GM21423 (cell line): ENCODE data around the gene ZFYVE28.

Experiments
- ATAC-seq: cut with Tn5 transposase; IDR thresholded peaks from one replicate; pipeline ENCODE4 v1.9.1; 2021; ENCODE audit warnings: mild to moderate bottlenecking, moderate library complexity; ENCODE audit not compliant: unreplicated experiment

Gene ZFYVE28

DNA sequence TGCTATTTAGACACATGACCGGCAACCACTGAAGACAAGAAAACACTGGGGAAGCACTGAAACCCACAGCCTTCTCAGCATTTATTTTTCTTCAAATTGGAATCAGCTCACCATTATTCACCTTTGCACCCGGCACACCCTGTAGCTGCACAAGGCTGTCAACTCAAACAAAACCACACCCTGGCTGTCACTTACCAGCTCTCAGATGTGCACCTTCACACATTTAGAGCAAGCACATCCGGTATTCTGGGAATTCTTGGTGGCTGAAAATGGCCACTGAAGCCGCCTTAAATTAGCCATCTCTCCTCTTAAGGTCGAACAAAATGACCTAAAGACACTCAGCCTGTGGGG, 5.9 kb downstream of the ZFYVE28 start:
- ATAC-seq = peak; percentile 28

DNA sequence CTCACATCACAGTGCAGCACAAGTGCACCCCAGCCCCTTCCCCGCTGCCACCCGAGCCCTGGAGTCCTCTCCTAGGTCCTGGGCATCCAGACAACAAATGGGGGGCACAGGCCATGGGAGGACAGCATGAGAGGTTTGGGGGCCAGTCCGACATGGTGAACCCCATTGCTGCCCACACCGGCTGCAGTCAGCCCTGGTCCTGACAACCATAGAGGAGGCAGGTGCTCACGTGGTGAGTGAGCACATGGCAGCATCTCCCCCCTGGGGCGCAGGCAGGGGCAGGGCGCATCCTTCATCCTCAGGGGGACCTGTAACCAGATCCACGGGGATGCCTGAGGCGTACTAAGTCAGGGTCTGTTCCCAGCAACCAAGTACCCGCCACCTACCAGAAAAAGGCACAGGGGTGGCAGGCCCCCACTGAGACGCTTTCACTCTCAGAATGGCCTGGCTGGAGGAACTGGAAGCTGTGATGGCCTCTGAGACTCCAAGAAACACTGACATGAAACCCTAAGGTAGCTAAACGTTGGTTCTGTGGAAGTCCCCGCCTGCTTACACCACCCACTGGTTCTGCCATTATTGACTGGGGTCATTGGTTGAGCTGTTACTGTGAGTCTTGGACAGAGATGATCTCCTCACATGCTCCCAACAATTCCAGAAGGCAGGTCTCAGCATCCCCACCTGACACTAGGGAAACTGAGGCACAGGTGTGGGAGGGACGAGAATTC, 6.5 kb downstream of the ZFYVE28 start:
- ATAC-seq = no peak

DNA sequence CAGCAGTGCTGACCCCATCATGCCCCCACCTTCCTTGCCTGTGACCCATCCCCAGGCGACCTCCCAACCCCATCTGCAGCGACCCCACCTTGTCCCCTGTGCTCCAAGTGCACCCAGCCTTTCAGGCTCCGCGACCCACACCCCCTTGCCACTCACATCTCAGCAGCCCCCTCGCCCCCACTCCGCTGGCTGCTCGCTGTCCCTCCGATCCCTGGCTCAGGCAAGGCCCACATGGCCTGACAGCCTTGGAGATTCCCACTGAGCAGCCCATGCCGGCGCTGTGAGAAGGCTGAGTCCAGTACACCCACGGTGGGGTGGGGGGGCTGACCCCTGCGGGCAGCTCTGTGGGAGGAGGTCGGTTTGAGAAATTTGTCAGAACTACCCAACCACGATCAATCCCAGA, 9.1 kb downstream of the ZFYVE28 start:
- ATAC-seq = no peak

DNA sequence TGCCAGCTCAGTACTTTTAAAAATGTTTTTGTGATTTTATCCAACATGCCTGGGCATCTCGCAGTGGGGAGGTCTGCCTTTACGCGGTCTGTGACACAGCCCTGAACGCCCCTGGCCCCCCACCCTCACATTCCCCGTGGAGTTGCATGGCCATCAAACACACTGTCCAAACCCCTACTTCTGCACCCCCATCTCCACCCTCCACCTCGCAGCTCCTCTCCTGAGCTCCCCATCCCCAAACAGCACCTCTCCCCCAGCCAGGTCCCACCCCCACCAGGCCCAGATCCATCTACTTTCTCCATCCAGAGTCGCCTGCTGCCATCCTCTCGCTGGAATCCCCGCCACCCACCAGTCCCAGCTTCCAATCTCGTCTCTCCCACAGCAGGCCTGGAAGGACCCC, 9.5 kb downstream of the ZFYVE28 start:
- ATAC-seq = no peak

DNA sequence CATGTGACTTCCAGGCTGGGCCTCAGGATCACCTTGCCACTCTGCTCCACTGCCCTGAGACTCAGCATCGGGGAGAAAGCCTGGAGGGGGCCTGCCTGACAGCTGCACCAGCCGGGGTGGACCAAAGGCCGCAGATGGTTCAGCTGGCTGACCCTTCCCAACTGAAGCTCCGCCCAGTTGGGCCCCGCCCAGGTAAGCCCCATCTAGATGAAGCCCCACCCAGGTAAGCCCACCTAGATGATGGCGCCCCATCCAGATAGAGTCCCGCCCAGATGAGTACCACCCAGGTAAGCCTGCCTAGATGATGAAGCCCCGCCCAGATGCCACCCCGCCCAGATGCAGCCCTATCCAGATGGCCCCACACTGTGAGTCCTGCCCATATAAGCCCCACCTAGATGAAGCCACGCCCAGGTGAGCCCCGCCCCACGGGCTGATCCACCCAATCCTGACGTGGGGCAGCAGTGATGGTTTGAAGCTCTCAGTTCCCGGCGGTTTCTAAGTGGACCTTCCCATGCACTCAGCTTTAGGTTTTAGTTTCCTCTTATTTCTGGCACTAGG, 10.0 kb downstream of the ZFYVE28 start:
- ATAC-seq = no peak

DNA sequence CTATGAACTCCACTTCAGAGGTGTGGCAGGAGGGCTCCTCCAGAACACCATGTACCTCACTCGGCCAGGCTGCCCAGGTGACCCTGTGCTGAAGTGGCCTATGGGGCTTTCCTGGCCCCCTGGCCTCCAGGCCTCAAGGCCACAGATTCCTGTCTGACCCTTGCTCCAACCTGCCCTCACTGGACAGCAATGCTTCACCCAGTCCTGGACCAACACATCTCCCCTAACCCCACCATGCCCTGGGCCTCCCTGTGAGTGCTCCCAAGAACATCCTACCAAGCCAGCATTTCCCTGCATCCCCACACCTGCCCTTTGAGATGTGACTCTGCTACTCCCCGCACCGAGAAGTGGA, 10.5 kb downstream of the ZFYVE28 start:
- ATAC-seq = no peak

DNA sequence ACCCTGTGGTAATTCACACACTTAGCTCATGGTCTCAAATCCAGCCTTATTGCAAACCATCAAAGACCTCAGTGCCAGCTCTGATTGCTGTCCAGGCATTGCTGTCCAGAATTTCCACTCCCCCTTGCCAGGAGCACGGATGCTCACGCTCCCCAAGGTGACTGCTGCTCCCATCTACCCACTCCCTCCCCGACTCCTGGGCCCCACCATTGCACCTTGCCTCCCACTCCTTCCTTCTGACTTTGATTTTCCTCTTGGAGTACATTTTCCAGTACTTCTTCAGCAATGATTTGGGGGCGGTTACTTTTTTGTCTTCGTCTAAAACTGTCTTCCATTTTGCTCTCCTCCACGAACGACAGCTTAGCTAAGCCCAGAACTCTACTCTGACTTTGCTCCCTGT, 11.5 kb downstream of the ZFYVE28 start:
- ATAC-seq = no peak

DNA sequence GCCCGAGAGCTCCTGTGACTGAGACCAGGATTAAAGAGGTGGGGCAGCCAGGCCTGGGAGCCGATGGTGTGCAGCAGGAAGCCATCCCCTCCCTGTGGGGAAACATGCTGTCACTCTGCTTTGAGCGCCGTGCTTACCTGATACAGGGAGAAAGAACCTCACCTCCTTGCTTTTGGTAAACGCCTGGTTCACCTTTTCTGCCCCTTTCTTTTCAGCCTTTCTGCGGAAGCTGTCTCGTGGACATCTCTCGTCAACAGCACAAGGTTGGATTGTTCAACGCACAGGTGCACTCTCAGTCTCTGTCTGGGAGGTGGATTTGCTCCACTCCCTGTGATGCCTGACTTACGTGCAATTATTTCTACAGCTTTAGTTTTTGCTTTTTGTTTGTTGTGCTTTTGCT, 12.0 kb downstream of the ZFYVE28 start:
- ATAC-seq = no peak

DNA sequence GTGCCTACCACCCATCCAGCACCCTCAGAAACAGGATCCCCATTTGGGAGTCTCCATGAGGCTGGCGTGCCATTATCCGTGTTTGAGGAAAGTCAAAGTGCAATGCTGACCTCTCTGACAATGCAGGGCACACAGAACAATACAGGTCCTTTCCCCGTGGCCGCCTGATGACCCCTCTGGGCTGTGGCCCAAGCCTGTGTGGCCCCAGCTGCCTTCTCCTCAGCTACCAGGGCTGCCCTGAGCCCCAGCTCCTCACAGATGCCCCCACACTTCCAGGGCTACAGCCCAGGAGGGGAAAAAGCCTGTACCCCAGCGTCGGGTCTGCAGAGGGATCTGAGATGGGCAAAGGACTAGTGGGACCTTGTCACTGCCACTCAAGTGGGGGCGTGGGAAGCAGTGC, 15.5 kb downstream of the ZFYVE28 start:
- ATAC-seq = no peak

DNA sequence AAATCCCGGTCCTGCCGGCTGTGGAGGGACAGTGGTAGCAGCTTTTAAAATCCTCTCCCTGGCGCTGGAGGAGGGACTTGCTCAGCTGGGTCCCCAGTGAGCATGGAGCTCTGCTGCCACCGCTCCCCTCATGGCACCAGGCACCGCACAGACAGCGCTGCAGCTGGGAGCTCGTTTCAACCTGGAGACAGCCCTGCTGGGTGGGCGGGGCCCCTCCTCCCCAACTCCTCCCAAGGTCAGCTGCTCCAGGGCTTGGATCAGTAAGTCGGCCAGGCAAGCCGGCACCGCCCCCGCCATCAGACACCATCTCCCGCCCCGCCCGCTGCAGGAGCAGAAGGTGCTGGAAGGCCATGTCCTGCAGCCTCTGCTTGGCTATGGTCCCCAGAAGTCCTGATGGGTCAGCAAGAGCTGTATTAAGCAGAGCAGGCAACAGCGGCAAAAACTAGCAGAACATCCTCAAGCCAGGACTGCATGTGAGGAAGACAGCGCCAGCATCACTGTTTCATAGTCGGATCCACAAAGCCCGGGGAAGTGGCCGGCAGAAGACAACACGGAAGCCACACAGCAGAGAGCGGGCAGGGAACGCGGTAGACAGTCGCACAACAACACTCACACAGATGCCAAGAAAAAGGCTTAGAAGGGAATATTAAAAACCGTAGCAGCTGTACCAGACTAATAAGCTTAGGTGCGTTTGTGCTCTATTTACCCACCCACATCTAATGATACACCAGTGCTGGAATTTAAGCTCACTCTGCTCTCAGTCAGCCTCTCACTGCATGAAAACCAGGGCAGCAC, 16.2 kb downstream of the ZFYVE28 start:
- ATAC-seq = no peak

DNA sequence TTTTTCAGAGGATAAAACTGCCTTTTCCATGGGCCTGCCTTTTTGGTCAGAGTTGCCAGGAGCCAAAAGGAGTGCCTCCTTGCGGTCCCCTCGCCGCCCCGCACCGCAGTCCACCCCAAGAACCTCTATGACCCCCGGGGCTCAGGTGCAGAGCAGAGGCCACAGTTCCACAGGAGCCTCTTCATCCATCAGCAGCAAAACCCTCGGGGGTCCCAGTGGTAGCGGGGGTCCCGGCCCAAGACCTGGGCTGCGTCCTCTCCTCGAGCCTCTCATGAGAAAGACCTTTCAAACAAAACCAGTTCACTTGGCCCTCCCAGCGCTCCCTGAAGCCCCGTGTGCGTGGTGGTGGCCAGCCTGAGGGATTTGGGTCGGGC, 16.8 kb downstream of the ZFYVE28 start:
- ATAC-seq = no peak

DNA sequence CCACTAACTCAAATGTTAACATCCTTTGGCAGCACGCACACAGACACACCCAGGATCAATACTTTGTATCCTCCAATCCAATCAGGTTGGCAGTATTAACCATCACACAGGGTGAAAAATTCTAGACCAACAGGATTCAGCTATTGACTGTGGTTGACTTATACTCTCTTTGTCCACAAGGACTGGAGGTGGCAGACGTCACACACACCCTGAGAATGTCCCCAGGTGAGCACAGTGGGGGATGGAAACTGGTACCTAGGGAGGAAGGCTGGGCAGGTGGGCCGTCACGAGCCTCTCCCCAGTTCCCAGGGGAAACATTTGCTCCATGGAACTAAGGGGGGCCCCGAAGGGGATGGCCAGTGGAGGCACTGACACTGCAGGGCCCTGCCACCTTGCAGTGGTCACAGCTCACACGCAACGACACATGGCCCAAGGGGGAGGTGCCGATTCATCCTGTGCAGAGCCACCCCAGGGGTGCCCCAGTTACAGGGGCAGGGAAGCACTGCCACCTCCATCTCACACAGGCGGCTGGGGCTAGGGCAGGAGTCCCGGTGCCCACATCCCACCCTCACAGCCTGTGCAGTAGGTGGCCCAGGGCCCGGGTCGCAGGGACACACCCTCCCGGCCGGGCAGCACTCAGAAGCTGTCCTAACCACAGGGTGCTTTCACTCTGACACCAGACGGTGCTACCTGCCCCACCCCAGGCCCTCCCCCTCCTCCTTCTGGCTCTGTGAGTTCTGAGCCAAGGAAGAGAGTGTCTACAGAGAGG, 17.4 kb downstream of the ZFYVE28 start:
- no peak for ATAC-seq

DNA sequence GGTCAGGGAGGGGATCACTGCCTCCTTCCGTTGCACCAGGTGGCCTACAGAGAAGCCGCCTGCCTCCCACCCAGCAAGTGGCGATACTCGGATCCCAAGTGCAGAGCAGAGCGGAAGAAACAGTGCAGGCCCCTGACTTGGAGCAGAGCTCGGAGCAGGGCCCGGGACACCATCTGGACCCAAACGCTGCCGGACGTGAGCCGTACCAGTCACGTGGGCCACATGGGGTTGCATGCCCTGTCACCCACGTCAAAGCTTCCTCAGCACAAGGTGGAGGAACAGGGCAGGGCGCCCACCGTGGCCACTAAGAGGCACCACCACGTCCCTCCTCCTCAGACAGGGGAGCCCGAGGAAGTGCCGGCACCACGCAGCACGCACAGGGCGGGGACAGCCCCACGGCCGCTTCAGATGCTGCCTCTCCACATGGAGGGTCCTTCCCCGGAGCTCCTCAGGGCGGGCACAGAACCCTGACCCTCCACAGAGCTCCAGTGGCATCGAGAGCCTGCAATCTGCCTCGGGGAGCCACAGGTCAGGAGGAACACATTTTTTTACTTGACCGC, 18.7 kb downstream of the ZFYVE28 start:
- ATAC-seq = no peak

DNA sequence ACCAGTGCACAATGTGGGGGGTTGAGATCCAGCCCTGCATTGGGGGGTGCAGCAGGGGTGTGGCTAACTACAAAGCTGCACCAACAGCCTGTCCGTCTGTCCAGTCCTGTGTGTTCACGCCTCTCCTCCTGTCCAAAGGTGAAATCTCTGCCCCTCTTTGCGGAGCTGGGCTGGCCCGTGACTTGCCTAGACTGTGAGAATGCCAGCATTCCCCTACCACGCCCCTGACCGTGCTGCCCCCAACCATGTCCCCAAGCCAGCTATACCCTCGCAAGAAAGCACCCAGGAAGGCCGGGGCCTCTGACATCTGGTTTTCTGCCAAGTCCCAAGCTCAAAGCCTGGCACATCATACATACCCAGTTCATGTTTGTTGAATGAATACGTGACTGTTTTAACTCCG, 19.2 kb downstream of the ZFYVE28 start:
- ATAC-seq = no peak

DNA sequence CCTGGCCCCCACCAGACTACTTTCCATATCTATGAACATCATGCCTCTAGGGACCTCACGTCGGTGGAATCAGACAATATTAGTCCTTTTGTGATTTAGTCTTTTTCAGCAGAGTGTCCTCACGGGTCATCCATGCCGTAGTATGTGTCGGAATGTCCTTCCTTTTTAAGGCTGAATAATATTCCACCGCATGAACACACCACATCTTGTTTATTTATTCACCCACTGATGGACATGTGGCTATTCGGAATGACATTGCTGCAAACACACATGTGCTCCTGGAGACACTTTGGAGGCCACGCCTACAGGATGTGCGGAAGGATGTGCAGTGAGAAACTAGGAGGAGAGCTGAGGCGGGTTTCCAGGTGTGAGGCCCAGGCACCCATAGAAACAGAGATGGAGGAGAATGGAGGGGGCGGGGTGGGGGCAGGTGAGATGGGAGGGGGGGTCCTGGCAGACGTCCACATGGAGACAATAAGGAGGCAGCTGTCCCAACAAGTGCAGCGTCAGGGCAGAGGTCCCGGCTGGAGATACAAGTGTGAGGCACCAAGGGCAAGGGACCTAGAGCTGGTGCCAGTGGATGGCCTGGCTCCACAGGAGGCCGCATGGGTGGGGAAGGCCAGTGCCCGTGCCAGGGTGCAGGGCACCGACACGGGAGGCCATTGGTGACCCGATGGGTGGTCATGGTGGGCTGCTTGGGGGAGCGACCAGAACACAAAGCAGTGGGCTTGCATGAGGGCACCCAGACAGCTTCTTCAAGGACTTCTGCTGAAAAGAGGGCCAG, 20.7 kb downstream of the ZFYVE28 start:
- no peak for ATAC-seq

DNA sequence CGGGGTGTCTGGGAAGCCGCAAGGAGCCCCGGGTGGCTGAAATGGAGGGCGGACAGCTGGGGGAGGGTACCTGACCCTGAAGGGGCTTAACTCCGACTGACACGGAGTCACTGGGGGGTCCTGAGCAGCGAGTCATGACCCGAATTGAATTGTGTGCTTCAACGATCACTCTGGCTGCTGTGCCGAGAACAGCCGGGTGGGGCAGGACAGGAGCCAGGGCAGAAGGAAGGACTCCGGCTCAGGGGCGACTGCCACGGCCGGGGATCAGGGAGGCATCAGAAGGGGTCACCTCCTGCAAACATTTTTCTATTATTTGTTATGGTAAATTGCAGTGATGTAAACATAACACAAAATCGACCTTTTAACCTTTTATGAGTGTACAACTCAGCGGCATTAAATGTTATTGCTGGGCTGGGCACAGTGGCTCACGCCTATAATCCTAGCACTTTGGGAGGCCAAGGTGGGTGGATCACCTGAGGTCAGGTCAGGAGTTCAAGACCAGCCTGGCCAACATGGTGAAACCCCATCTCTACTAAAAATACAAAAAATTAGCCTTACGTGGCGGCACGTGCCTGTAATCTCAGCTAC, 21.6 kb downstream of the ZFYVE28 start:
- ATAC-seq = no peak

DNA sequence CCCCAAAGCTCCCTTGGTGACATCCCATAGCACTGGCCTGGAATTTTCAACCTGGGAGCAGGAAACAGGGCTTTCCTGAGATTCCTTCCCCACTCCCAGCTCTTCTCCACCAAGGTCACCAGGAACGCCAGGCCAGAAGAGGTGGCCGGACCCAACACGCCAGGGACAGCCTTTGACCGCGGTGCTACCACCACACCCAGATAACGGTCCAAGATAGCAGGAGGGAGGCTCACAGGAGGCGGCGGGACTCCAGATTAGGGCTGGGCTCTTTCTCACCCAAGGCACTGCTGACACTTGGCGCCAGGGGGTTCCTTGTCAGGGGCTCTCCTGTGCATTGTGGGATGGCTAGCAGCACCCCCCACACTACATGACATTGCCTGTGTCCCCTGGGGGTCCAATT, 22.9 kb downstream of the ZFYVE28 start:
- no peak for ATAC-seq

DNA sequence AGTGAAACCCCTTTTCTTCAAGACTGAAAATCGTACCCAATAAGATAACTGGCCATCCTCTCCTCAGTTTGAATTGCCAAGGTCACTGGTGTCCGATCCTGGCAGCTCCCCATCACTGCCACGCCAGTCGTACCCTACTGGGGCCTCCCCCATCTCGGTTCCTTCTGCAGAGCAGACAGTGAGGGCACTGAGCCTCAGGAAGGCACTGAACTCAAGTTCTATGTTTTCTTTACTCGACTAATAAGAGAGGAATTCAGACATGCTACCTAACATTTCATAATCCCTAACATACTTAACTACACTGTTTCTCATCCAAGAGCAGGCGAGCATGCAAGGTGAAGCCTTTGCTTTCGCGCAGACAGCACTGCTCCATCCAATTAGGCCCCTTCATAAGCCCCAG, 23.4 kb downstream of the ZFYVE28 start:
- no peak for ATAC-seq

DNA sequence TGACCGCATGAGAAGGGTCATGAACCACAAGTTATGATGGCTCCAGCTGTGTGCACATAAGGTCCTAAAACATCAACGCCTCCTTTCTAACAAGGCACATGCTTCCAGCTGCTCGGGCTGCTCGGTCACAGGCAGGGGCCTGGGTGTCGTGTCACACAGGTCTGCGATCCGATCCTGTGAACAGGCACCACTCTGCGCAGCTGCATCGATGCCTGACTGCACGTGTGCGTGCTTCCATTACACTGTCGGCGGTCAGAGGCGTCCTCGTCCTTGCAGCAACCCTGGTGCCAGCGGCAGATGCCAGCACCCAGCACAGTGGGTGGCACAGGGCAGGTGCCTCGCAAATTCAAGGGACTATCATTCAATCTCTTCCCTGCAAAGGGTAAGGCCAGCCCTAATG, 23.9 kb downstream of the ZFYVE28 start:
- no peak for ATAC-seq
